ENCODE data around the gene MOSPD3. TPM values are rescaled to one million over a fixed set of nuclear protein-coding genes. Genes with fewer than 3 reads are reported as not detected.

The MOSPD3 gene
- polyA plus RNA-seq, 1 donor (not counting 4 experiments of a cell fraction or from before 2014, with no cell fraction given): 5.5 TPM

DNA sequence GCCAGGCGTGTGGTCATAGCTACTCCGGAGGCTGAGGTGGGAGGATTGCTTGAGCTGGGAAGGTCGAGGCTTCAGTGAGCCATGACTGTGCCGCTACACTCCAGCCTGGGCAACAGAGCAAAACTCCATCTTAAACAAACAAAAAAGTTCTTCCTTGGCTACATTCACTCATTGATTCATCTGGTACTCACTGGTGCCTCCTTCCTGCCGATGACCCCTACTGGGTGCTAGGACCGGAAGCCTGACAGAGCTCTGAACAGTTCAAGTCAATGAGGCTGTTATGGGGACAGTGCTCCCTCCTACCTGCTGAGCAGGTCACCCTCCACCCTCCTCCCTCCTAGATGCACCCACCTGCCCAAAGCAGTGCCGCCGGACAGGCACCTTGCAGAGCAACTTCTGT lies 5.2 kb upstream of the MOSPD3 start:
- Histone ChIP-seq H3K9me1 (ENCODE audit: control insufficient read depth, extremely low read depth, insufficient read depth, low read length) (no peaks in the 10 kb centered on the region), H3K4me1 (ENCODE audit: control insufficient read depth, extremely low read depth, insufficient read depth, low read length) (peaks cover 6% of the 10 kb centered on the region), H3K4me2 (ENCODE audit: control insufficient read depth, extremely low read depth, insufficient read depth, low read depth, low read length) (no peak overlapping the region), H3K9me3 (ENCODE audit: control insufficient read depth, low read depth, low read length) (no peaks in the 10 kb centered on the region), H3K36me3 (ENCODE audit: control insufficient read depth in 2 of 2, extremely low read depth in 1 of 2, insufficient read depth in 2 of 2, low read length in 2 of 2) (no peaks in the 10 kb centered on the region), H3K9ac (ENCODE audit: control insufficient read depth, extremely low read depth, insufficient read depth, low read length) (no peak overlapping the region), H4K20me1 (ENCODE audit: control insufficient read depth, extremely low read depth, insufficient read depth, low read length) (no peaks in the 10 kb centered on the region), H2AFZ (ENCODE audit: control insufficient read depth, low read length) (no peak overlapping the region), H3K27ac (ENCODE audit: control insufficient read depth, insufficient read depth, low read length) (no peak overlapping the region), H3K27me3 (ENCODE audit: control insufficient read depth, extremely low read depth, insufficient read depth, low read length) (no peaks in the 10 kb centered on the region), H3K79me2 (ENCODE audit: control insufficient read depth, insufficient read depth, low read length) (no peaks in the 10 kb centered on the region), H3K4me3 (ENCODE audit: control insufficient read depth in 2 of 3, extremely low read depth in 1 of 3, insufficient read depth in 2 of 3, low read depth in 1 of 3, low read length in 3 of 3) (no peak overlapping the region)
- FAIRE-seq (no peak), DNase-seq (ENCODE audit: low read depth, low spot score) (no peak)
- TF ChIP-seq, protein P1, sequence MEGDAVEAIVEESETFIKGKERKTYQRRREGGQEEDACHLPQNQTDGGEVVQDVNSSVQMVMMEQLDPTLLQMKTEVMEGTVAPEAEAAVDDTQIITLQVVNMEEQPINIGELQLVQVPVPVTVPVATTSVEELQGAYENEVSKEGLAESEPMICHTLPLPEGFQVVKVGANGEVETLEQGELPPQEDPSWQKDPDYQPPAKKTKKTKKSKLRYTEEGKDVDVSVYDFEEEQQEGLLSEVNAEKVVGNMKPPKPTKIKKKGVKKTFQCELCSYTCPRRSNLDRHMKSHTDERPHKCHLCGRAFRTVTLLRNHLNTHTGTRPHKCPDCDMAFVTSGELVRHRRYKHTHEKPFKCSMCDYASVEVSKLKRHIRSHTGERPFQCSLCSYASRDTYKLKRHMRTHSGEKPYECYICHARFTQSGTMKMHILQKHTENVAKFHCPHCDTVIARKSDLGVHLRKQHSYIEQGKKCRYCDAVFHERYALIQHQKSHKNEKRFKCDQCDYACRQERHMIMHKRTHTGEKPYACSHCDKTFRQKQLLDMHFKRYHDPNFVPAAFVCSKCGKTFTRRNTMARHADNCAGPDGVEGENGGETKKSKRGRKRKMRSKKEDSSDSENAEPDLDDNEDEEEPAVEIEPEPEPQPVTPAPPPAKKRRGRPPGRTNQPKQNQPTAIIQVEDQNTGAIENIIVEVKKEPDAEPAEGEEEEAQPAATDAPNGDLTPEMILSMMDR (optimal IDR thresholded peaks at IDR 0.05 in 1 of 3, IDR thresholded peaks at IDR 0.05 in 1 of 3, conservative IDR thresholded peaks at IDR 0.05 in 1 of 3; ENCODE audit: extremely low read depth in 1 of 3, insufficient read depth in 2 of 3, low read length in 3 of 3): no peak
- no peak for TF ChIP-seq EZH2 (IDR thresholded peaks at IDR 0.05; ENCODE audit: low read length)
- dilution Hi-C loops (cut with MboI; ENCODE audit: extremely low pct_ligation_motif_present, low sequenced_read_pairs): no loop called here

DNA sequence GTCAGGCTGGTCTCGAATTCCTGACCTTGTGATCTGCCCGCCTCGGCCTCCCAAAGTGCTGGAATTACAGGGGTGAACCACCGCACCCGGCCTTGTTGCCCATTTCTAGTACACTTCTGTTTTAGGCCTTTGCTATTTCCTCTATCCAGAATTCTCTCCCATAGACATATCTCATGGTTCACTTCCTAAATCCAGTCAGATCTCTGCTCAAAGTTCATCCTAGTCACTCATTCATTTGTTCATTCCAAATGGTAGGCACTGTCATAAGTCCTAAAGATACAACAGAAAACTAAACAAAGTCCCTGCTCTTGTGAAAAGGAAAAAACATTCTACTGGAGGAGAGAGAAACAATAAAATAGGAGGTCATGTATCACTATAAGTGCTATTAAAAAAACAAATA lies 2.4 kb upstream of the MOSPD3 start:
- Histone ChIP-seq H3K4me3 (ENCODE audit: control insufficient read depth in 2 of 3, extremely low read depth in 1 of 3, insufficient read depth in 2 of 3, low read depth in 1 of 3, low read length in 3 of 3) (no peak overlapping the region), H2AFZ (ENCODE audit: control insufficient read depth, low read length) (no peak overlapping the region), H3K36me3 (ENCODE audit: control insufficient read depth in 2 of 2, extremely low read depth in 1 of 2, insufficient read depth in 2 of 2, low read length in 2 of 2) (no peaks in the 10 kb centered on the region), H3K4me1 (ENCODE audit: control insufficient read depth, extremely low read depth, insufficient read depth, low read length) (peaks cover 14% of the 10 kb centered on the region), H3K27me3 (ENCODE audit: control insufficient read depth, extremely low read depth, insufficient read depth, low read length) (no peaks in the 10 kb centered on the region), H3K9ac (ENCODE audit: control insufficient read depth, extremely low read depth, insufficient read depth, low read length) (no peak overlapping the region), H3K79me2 (ENCODE audit: control insufficient read depth, insufficient read depth, low read length) (no peaks in the 10 kb centered on the region), H3K9me1 (ENCODE audit: control insufficient read depth, extremely low read depth, insufficient read depth, low read length) (no peaks in the 10 kb centered on the region), H3K9me3 (ENCODE audit: control insufficient read depth, low read depth, low read length) (no peaks in the 10 kb centered on the region), H4K20me1 (ENCODE audit: control insufficient read depth, extremely low read depth, insufficient read depth, low read length) (no peaks in the 10 kb centered on the region), H3K27ac (ENCODE audit: control insufficient read depth, insufficient read depth, low read length) (no peak overlapping the region), H3K4me2 (ENCODE audit: control insufficient read depth, extremely low read depth, insufficient read depth, low read depth, low read length) (no peak overlapping the region)
- TF ChIP-seq EZH2 (IDR thresholded peaks at IDR 0.05; ENCODE audit: low read length): no peak
- TF ChIP-seq, protein P1 (optimal IDR thresholded peaks at IDR 0.05 in 1 of 3, IDR thresholded peaks at IDR 0.05 in 1 of 3, conservative IDR thresholded peaks at IDR 0.05 in 1 of 3; ENCODE audit: extremely low read depth in 1 of 3, insufficient read depth in 2 of 3, low read length in 3 of 3): no peak
- DNase-seq (ENCODE audit: low read depth, low spot score) (no peak), FAIRE-seq (no peak)
- dilution Hi-C loops (cut with MboI; ENCODE audit: extremely low pct_ligation_motif_present, low sequenced_read_pairs): no loop called here
